ENCODE data around the gene TRPC4AP.

DNA sequence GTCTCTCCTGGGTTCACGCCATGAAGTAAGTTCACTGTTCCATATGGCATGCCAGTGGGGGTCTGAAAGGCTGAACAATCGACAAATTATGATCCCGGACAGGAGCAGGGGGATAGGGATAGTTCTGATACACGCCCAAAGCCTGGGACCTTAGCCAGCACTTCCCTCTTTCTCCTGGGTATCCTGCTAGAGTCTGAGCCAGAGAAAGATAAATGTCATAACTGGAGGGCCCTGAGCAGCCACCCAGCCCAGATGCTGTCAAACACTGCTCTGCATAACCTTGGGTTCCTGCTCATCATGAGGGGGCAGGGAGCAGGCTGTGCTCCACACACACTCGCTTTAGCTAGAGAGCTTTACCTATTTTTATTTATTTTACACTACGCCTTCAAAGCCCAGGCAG lies 42.3 kb upstream of the TRPC4AP start:
- TF ChIP-seq, protein P1, sequence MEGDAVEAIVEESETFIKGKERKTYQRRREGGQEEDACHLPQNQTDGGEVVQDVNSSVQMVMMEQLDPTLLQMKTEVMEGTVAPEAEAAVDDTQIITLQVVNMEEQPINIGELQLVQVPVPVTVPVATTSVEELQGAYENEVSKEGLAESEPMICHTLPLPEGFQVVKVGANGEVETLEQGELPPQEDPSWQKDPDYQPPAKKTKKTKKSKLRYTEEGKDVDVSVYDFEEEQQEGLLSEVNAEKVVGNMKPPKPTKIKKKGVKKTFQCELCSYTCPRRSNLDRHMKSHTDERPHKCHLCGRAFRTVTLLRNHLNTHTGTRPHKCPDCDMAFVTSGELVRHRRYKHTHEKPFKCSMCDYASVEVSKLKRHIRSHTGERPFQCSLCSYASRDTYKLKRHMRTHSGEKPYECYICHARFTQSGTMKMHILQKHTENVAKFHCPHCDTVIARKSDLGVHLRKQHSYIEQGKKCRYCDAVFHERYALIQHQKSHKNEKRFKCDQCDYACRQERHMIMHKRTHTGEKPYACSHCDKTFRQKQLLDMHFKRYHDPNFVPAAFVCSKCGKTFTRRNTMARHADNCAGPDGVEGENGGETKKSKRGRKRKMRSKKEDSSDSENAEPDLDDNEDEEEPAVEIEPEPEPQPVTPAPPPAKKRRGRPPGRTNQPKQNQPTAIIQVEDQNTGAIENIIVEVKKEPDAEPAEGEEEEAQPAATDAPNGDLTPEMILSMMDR (IDR thresholded peaks at IDR 0.05; ENCODE audit: control extremely low read depth in 1 of 3, insufficient read depth in 1 of 3, low read depth in 1 of 3, low read length in 3 of 3), result no peak
- TF ChIP-seq EZH2 (IDR thresholded peaks at IDR 0.05; ENCODE audit: low read depth, low read length, severe bottlenecking) (no peak), POLR2A (IDR thresholded peaks at IDR 0.05; ENCODE audit: control extremely low read depth in 1 of 2, low read depth in 2 of 2, low read length in 2 of 2) (no peak)

Data from H1 (cell line).